Naive thymus-derived CD8-positive, alpha-beta T cell (primary cell): ENCODE measurements around the gene ANK2. TPM values are rescaled to one million over a fixed set of nuclear protein-coding genes. Genes with fewer than 3 reads are reported as not detected.

Source experiments
- ATAC-seq, 2 donors: fragments of 150-1000 bp; cut with Tn5 transposase in 1 of 2; sonication (Bioruptor Pico), chemical (Tn5 transposase) in 1 of 2; 1 replicate in 1 of 2; 2 replicates in 1 of 2; pipeline ENCODE4 v1.10.0; 2021; ENCODE audit warnings: mild to moderate bottlenecking in 2 of 2, moderate library complexity in 2 of 2
- POLR2A ChIA-PET: fragments of 350-600 bp; sonication (Branson Sonifier 250); formaldehyde crosslinking; loops from one replicate; lab custom pipeline; 2021; ENCODE audit warnings: antibody characterized with exemption; lab: Charles Lee
- DNase-seq, 10 donors: peaks; one replicate each; pipeline versions ENCODE4 v3.0.0 to v3.0.0-alpha.2; 2020 to 2022
- H3K27ac Mint-ChIP-seq, 10 donors: one replicate each; pipeline ENCODE4 v1.8.0; 2020 to 2022; ENCODE audit warnings: mild to moderate bottlenecking in 10 of 10, mixed read lengths in 10 of 10, moderate library complexity in 4 of 10, inconsistent platforms in 1 of 10
- H3K27me3 Mint-ChIP-seq, 5 donors: one replicate each; pipeline ENCODE4 v1.8.0; 2021 to 2022; ENCODE audit warnings: mixed read lengths in 5 of 5
- H3K36me3 Mint-ChIP-seq, 3 donors: one replicate each; pipeline ENCODE4 v1.8.0; 2020 to 2022; ENCODE audit warnings: mixed read lengths in 3 of 3, mild to moderate bottlenecking in 2 of 3, inconsistent platforms in 1 of 3
- H3K4me1 Mint-ChIP-seq, 4 donors: one replicate each; pipeline ENCODE4 v1.8.0; 2021 to 2022; ENCODE audit warnings: mixed read lengths in 4 of 4
- H3K4me3 Mint-ChIP-seq, 10 donors: one replicate each; pipeline ENCODE4 v1.8.0; 2020 to 2022; ENCODE audit warnings: mild to moderate bottlenecking in 10 of 10, mixed read lengths in 10 of 10, moderate library complexity in 6 of 10, inconsistent platforms in 1 of 10
- H3K9me3 Mint-ChIP-seq, 9 donors: one replicate each; pipeline ENCODE4 v1.8.0; 2020 to 2022; ENCODE audit warnings: mixed read lengths in 9 of 9, mild to moderate bottlenecking in 3 of 9, inconsistent platforms in 1 of 9, moderate library complexity in 1 of 9
- polyA plus RNA-seq, 3 donors: library from polyadenylated mRNA; unstranded; fragments of 300-500 nt; fragmentation: Illumina TruSeq; gene quantifications; one replicate each; pipeline ENCODE4 v1.2.3, GENCODE V29; 2021
- total RNA-seq, 8 experiments: library from RNA in 2 of 8; stranded (reverse) in 2 of 8; gene quantifications; one replicate each; pipeline ENCODE4 v1.2.3 and lab custom pipeline; 2021 to 2026

Gene ANK2
- total and polyA plus RNA-seq, 5 experiments from 2014 or later: not detected

DNA sequence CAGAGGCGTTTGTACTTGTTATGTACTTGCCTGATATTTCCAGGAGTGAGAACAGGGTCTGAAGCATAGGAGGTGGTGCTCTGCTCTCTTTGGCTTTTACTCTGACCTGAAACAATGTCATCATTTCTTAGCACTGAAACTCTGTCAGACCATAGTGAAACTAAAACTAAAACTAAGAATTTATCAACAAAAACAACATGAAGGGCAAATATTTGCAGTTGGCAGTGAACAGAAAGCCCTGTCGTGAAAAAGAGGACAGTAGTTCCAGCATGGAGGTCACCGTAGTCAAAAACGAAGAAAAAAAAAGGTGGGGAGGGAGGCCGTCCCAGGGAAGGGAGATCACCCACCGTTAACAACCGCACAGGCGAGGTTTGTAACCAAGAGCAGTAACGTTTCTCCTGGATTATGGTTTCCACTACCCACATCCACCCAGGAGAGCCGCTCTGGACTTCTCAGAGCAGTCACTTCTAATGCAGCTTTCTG lies 97.5 kb downstream of the ANK2 start:
- H3K4me1 Mint-ChIP-seq: peaks cover 0 to 3% (median 0%) of the 10 kb centered on the region in 4 donors
- POLR2A ChIA-PET: no interaction called here
- peaks cover 0 to 21% (median 3%) of the 10 kb centered on the region in 5 donors for H3K27me3 Mint-ChIP-seq
- DNase-seq (no peak), ATAC-seq (no peak)
- peak overlapping the region in 4 of 10 donors; percentile 30 to 71 (median 36) for H3K4me3 Mint-ChIP-seq
- H3K36me3 Mint-ChIP-seq: no peaks in the 10 kb centered on the region
- H3K9me3 Mint-ChIP-seq: peaks cover 0 to 5% (median 0%) of the 10 kb centered on the region in 9 donors
- peak overlapping the region in 1 of 10 donors; percentile 31 for H3K27ac Mint-ChIP-seq

GRCh38 chr4:113147498-113148111 lies 98.2 kb downstream of the ANK2 start:
- Mint-ChIP-seq H3K27me3 (peaks cover 0 to 21% (median 3%) of the 10 kb centered on the region in 5 donors), H3K4me3 (no peak overlapping the region), H3K4me1 (peaks cover 0 to 3% (median 0%) of the 10 kb centered on the region in 4 donors), H3K36me3 (no peaks in the 10 kb centered on the region), H3K9me3 (peaks cover 0 to 5% (median 0%) of the 10 kb centered on the region in 9 donors), H3K27ac (no peak overlapping the region)
- POLR2A ChIA-PET: no interaction called here
- DNase-seq (no peak), ATAC-seq (no peak)

DNA sequence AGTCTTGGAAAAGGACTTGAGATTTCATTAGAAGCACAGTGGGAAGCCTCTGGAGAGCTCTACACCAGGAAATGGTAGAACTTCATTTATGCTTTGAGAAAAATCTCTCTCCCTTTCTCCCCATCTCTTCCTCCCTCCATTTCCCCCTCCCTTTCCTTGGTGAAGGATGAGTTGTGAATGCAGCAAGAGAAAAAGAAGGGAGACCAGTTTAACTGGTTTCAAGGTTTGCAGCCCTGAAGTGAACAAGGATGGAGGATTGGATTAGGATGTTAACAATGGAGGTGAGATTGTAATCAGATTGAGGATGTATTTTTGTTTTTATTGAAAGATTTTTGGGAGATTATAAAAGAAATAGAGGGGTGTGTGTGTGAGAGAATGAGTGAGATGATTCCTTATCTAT lies 99.5 kb downstream of the ANK2 start:
- Mint-ChIP-seq H3K4me1 (peaks cover 0 to 3% (median 0%) of the 10 kb centered on the region in 4 donors), H3K4me3 (no peak overlapping the region), H3K27ac (no peak overlapping the region), H3K27me3 (peaks cover 0 to 21% (median 1%) of the 10 kb centered on the region in 5 donors), H3K9me3 (peaks cover 0 to 5% (median 0%) of the 10 kb centered on the region in 9 donors), H3K36me3 (no peaks in the 10 kb centered on the region)
- ATAC-seq: no peak
- POLR2A ChIA-PET: no interaction called here
- DNase-seq: no peak

DNA sequence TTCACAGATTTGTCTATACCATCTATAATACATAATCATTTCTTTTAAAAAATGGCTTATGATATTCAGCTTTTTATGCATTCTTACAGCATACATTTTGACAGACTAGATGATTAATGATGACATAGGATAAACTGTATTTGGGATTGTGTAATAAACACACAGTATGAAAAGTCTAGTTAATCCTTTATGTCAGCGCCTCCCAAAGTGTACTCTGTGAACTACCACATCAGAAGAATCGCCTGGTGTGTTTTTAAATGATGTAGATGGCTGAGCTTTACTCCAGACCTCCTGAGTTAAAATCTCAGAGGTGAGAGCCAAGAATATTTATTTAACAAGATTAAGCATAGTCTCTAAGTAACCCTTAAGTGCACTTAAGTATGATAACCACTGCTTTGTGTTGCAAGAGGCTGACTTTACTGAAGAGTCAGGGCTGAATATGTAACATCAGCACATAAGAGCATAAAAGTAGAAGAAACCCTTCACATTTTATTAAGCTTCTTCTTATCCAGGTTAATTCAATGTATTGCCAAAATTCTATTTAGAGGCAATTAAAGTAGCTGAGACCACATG lies 104.2 kb downstream of the ANK2 start:
- ATAC-seq (no peak), DNase-seq (no peak)
- Mint-ChIP-seq H3K4me3 (no peak overlapping the region), H3K4me1 (no peaks in the 10 kb centered on the region), H3K9me3 (peaks cover 0 to 4% (median 0%) of the 10 kb centered on the region in 9 donors), H3K27ac (no peak overlapping the region), H3K36me3 (no peaks in the 10 kb centered on the region), H3K27me3 (peaks cover 0 to 9% (median 0%) of the 10 kb centered on the region in 5 donors)
- POLR2A ChIA-PET: no interaction called here

DNA sequence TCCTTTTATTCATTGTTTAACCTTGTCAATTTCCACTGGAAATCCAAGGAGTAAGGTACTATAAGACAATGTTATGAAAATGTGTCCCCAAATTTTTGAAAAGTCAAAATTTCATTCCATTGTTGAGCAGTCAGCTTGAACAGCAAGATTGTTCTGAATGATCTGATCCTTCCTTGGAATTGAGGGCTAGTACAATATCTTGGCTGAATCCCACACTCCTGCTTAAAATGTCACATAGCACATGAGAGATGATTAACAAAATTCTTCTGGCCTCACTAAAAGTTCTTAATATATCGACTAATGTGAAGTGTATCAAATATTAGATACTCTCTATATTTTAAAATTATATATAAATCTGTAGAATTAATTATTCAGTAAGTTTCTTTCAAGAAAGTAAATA lies 104.8 kb downstream of the ANK2 start:
- Mint-ChIP-seq H3K9me3 (peaks cover 0 to 4% (median 0%) of the 10 kb centered on the region in 9 donors), H3K27me3 (peaks cover 0 to 6% (median 0%) of the 10 kb centered on the region in 5 donors), H3K4me3 (no peak overlapping the region), H3K27ac (no peak overlapping the region), H3K4me1 (no peaks in the 10 kb centered on the region), H3K36me3 (no peaks in the 10 kb centered on the region)
- ATAC-seq (no peak), DNase-seq (no peak)
- POLR2A ChIA-PET: no interaction called here

- Mint-ChIP-seq H3K9me3 (peaks cover 0 to 2% (median 0%) of the 10 kb centered on the region in 9 donors), H3K27ac (no peak overlapping the region), H3K4me1 (no peaks in the 10 kb centered on the region), H3K36me3 (no peaks in the 10 kb centered on the region), H3K27me3 (peaks cover 0 to 3% (median 0%) of the 10 kb centered on the region in 5 donors), H3K4me3 (no peak overlapping the region)
- DNase-seq (no peak), ATAC-seq (no peak)
- POLR2A ChIA-PET: no interaction called here
These were observed 107.8 kb downstream of the ANK2 start for GRCh38 chr4:113157086-113157857.

GRCh38 chr4:113159942-113160545 lies 110.6 kb downstream of the ANK2 start:
- Mint-ChIP-seq H3K4me1 (no peaks in the 10 kb centered on the region), H3K27ac (no peak overlapping the region), H3K27me3 (peaks cover 0 to 3% (median 0%) of the 10 kb centered on the region in 5 donors), H3K9me3 (no peaks in the 10 kb centered on the region), H3K4me3 (no peak overlapping the region), H3K36me3 (no peaks in the 10 kb centered on the region)
- DNase-seq (no peak), ATAC-seq (no peak)
- POLR2A ChIA-PET: no interaction called here

- POLR2A ChIA-PET: no interaction called here
- no peak for DNase-seq
- no peak for ATAC-seq
- Mint-ChIP-seq H3K27me3 (peaks cover 0 to 3% (median 0%) of the 10 kb centered on the region in 5 donors), H3K4me3 (no peak overlapping the region), H3K27ac (no peak overlapping the region), H3K36me3 (no peaks in the 10 kb centered on the region), H3K9me3 (no peaks in the 10 kb centered on the region), H3K4me1 (no peaks in the 10 kb centered on the region)
These were observed 111.1 kb downstream of the ANK2 start for GRCh38 chr4:113160548-113160947.

GRCh38 chr4:113162089-113162488 lies 112.6 kb downstream of the ANK2 start:
- POLR2A ChIA-PET: no interaction called here
- H3K4me1 Mint-ChIP-seq: no peaks in the 10 kb centered on the region
- H3K36me3 Mint-ChIP-seq: no peaks in the 10 kb centered on the region
- DNase-seq (no peak), ATAC-seq (no peak)
- H3K4me3 Mint-ChIP-seq: no peak overlapping the region
- H3K27ac Mint-ChIP-seq: no peak overlapping the region
- H3K9me3 Mint-ChIP-seq: no peaks in the 10 kb centered on the region
- H3K27me3 Mint-ChIP-seq: peaks cover 0 to 3% (median 0%) of the 10 kb centered on the region in 5 donors

DNA sequence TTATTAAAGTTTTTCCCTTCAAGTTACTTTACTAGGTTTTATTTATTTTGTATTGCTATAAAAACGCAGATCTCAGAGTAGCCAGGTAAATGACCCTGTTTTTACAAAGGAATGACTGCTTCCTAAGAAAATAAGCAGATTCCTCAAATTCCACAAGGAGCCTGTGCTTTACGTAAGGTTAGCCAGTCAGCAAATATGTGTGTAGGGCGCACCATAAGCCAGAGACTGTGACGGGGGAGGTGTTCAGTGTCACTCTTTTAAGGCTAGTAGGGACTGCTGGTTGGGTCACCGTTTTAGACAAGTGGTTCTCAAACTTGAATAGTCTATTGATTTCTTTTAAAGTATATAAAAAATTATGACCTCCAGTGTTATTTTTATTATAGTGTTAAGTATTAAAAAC lies 119.9 kb downstream of the ANK2 start:
- Mint-ChIP-seq H3K27ac (no peak overlapping the region), H3K27me3 (no peaks in the 10 kb centered on the region), H3K4me1 (no peaks in the 10 kb centered on the region), H3K36me3 (no peaks in the 10 kb centered on the region), H3K4me3 (no peak overlapping the region), H3K9me3 (no peaks in the 10 kb centered on the region)
- POLR2A ChIA-PET: no interaction called here
- DNase-seq: no peak
- no peak for ATAC-seq

GRCh38 chr4:113170115-113170804 lies 120.8 kb downstream of the ANK2 start:
- POLR2A ChIA-PET: no interaction called here
- DNase-seq: no peak
- ATAC-seq: no peak
- Mint-ChIP-seq H3K4me3 (no peak overlapping the region), H3K27ac (no peak overlapping the region), H3K9me3 (no peaks in the 10 kb centered on the region), H3K4me1 (no peaks in the 10 kb centered on the region), H3K27me3 (peaks cover 0 to 1% (median 0%) of the 10 kb centered on the region in 5 donors), H3K36me3 (no peaks in the 10 kb centered on the region)

DNA sequence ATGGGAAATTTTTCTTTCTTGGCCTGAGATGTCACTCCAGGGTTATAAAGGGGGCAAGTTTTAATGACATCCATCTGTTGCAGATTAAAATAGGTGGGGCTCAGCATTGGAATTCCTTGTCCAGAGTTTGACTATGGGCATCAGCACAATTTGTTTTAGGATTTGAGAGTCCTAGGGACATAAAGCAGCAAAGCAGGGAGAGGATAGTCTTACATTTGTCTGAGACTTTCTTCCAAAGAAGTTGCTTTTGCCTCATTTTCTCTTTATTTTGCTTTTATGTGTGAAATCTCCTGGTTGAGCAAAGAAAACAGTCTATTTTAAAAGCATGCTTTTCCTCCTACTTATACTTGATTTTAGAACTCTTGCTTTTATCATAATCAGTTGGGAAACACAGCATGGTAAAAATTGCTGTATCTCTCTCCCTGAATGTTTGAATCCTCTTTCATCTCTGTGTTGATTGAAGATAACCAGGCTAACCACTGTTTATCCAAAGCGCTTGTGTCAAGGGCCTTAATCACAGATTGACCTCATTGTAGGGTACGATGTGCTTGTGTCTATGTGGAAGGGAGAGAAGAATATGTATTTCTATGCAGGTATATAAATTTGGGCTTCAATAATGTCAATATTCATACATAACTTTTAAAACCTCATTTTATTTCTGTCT lies 121.5 kb downstream of the ANK2 start:
- no peaks in the 10 kb centered on the region for H3K9me3 Mint-ChIP-seq
- H3K27ac Mint-ChIP-seq: no peak overlapping the region
- DNase-seq (no peak), ATAC-seq (no peak)
- no peaks in the 10 kb centered on the region for H3K4me1 Mint-ChIP-seq
- H3K36me3 Mint-ChIP-seq: no peaks in the 10 kb centered on the region
- H3K4me3 Mint-ChIP-seq: no peak overlapping the region
- H3K27me3 Mint-ChIP-seq: peaks cover 0 to 4% (median 0%) of the 10 kb centered on the region in 5 donors
- POLR2A ChIA-PET: no interaction called here
